Mesenchymal stem cell (in vitro differentiated cells and primary cell): ENCODE measurements around the gene RIPK1.

Experiments used
- DNase-seq: peaks from one replicate; pipeline ENCODE4 v3.0.0-alpha.2; 2013
- H2AFZ ChIP-seq: one replicate; pipeline ENCODE4 v1.6.1; 2013; ENCODE audit warnings: low read depth, mild to moderate bottlenecking, control low read depth, inconsistent platforms, low read length, moderate library complexity
- H2AK5ac ChIP-seq: 2 replicates; pipeline ENCODE4 v1.6.1; 2013; ENCODE audit warnings: low read length, moderate library complexity, mild to moderate bottlenecking, inconsistent platforms; ENCODE audit not compliant: severe bottlenecking
- H2BK120ac ChIP-seq: one replicate; pipeline ENCODE4 v1.6.1; 2013; ENCODE audit warnings: low read depth, mild to moderate bottlenecking, inconsistent platforms, low read length, moderate library complexity
- H2BK12ac ChIP-seq, 2 experiments: one replicate each; pipeline ENCODE4 v1.6.1; 2013; ENCODE audit warnings: inconsistent platforms in 2 of 2, low read length in 2 of 2, mild to moderate bottlenecking in 2 of 2, moderate library complexity in 2 of 2, control low read depth in 1 of 2
- H2BK15ac ChIP-seq: one replicate; pipeline ENCODE4 v1.6.1; 2013; ENCODE audit warnings: mild to moderate bottlenecking, low read depth, inconsistent platforms; ENCODE audit not compliant: poor library complexity, severe bottlenecking
- H2BK5ac ChIP-seq: 2 replicates; pipeline ENCODE4 v1.6.1; 2013; ENCODE audit warnings: low read depth, mild to moderate bottlenecking, low read length, control low read depth, inconsistent platforms; ENCODE audit not compliant: poor library complexity, severe bottlenecking
- H3K14ac ChIP-seq, 2 experiments: one replicate each; pipeline ENCODE4 v1.6.1; 2013; ENCODE audit warnings: inconsistent platforms in 2 of 2, low read length in 2 of 2, control low read depth in 1 of 2, mild to moderate bottlenecking in 1 of 2, moderate library complexity in 1 of 2
- H3K18ac ChIP-seq, 2 experiments: one replicate each; pipeline ENCODE4 v1.6.1; 2013; ENCODE audit warnings: inconsistent platforms in 2 of 2, low read length in 2 of 2, control low read depth in 1 of 2, low read depth in 1 of 2, mild to moderate bottlenecking in 1 of 2
- H3K23ac ChIP-seq, 2 experiments: one replicate each; pipeline ENCODE4 v1.6.1; 2013; ENCODE audit warnings: inconsistent platforms in 2 of 2, low read length in 2 of 2, mild to moderate bottlenecking in 2 of 2, moderate library complexity in 2 of 2, control low read depth in 1 of 2
- H3K27ac ChIP-seq: 2 replicates; pipeline ENCODE4 v1.5.1; 2013; ENCODE audit warnings: mild to moderate bottlenecking, moderate library complexity, low read length, control low read depth, inconsistent platforms; ENCODE audit not compliant: poor library complexity, severe bottlenecking
- H3K27me3 ChIP-seq, 2 experiments: 2 replicates each; pipeline versions ENCODE4 v1.6.1 to v1.7.0; 2013; ENCODE audit warnings: low read length in 2 of 2, mild to moderate bottlenecking in 2 of 2, moderate library complexity in 2 of 2, control low read depth in 1 of 2, inconsistent platforms in 1 of 2; ENCODE audit not compliant: control insufficient read depth in 1 of 2, insufficient read depth in 1 of 2
- H3K36me3 ChIP-seq, 2 experiments: 2 replicates each; pipeline versions ENCODE4 v1.6.1 to v1.7.0; 2013; ENCODE audit warnings: low read length in 2 of 2, control low read depth in 1 of 2, inconsistent platforms in 1 of 2, low read depth in 1 of 2, mild to moderate bottlenecking in 1 of 2; ENCODE audit not compliant: insufficient read depth in 2 of 2, control insufficient read depth in 1 of 2
- H3K4ac ChIP-seq, 2 experiments: one replicate each; pipeline ENCODE4 v1.6.1; 2013; ENCODE audit warnings: inconsistent platforms in 2 of 2, low read length in 2 of 2, mild to moderate bottlenecking in 2 of 2, moderate library complexity in 2 of 2, control low read depth in 1 of 2, low read depth in 1 of 2
- H3K4me1 ChIP-seq: 2 replicates; pipeline ENCODE4 v1.6.1; 2013; ENCODE audit warnings: low read depth, low read length, control low read depth; ENCODE audit not compliant: control insufficient read depth, insufficient read depth
- H3K4me2 ChIP-seq: 2 replicates; pipeline ENCODE4 v1.6.1; 2013; ENCODE audit warnings: low read length, mild to moderate bottlenecking, inconsistent platforms; ENCODE audit not compliant: poor library complexity, severe bottlenecking
- H3K4me3 ChIP-seq, 2 experiments: 2 replicates each; pipeline versions ENCODE4 v1.5.1 to v1.7.0; 2013; ENCODE audit warnings: low read length in 2 of 2, mild to moderate bottlenecking in 2 of 2, control low read depth in 1 of 2, low read depth in 1 of 2; ENCODE audit not compliant: insufficient read depth in 1 of 2
- H3K79me1 ChIP-seq: replicated peaks from 2 replicates; pipeline ENCODE4 v1.6.1; 2013; ENCODE audit warnings: mild to moderate bottlenecking, control low read depth, low read length, inconsistent platforms; ENCODE audit not compliant: poor library complexity, severe bottlenecking
- H3K9ac ChIP-seq: 2 replicates; pipeline ENCODE4 v1.7.0; 2013; ENCODE audit warnings: mild to moderate bottlenecking, low read length, moderate library complexity
- H3K9me3 ChIP-seq: 2 replicates; pipeline ENCODE4 v1.7.0; 2013; ENCODE audit warnings: mild to moderate bottlenecking, low read length; ENCODE audit not compliant: control insufficient read depth
- H4K8ac ChIP-seq: one replicate; pipeline ENCODE4 v1.6.1; 2013; ENCODE audit warnings: inconsistent platforms, mild to moderate bottlenecking, low read length, moderate library complexity
- H4K91ac ChIP-seq: one replicate; pipeline ENCODE4 v1.6.1; 2013; ENCODE audit warnings: mild to moderate bottlenecking, low read length, inconsistent platforms
- WGBS: methylation state at CpG from one replicate; pipeline ENCODE4 v1.1.7; 2013; ENCODE audit warnings: mixed read lengths; 5-methylcytosine and 5-hydroxymethylcytosine counted together

Gene RIPK1

GRCh38 chr6:3041147-3041546 lies 27.1 kb upstream of the RIPK1 start:
- no peak overlapping the region for H3K27ac ChIP-seq
- no peak overlapping the region for H4K8ac ChIP-seq
- no peak overlapping the region for H2BK15ac ChIP-seq
- 100% methylated on average over 2 of the region's 3 CpGs for WGBS
- no peaks in the 10 kb centered on the region for H3K36me3 ChIP-seq
- no peak overlapping the region for H4K91ac ChIP-seq
- H2AFZ ChIP-seq: no peak overlapping the region
- H3K9me3 ChIP-seq: no peaks in the 10 kb centered on the region
- H3K79me1 ChIP-seq: no peaks in the 10 kb centered on the region
- no peaks in the 10 kb centered on the region for H3K27me3 ChIP-seq
- H2BK5ac ChIP-seq: no peak overlapping the region
- H3K4me1 ChIP-seq: no peaks in the 10 kb centered on the region
- no peak overlapping the region for H2BK12ac ChIP-seq
- no peak overlapping the region for H3K4ac ChIP-seq
- no peak overlapping the region for H3K18ac ChIP-seq
- H2BK120ac ChIP-seq: no peak overlapping the region
- H2AK5ac ChIP-seq: no peak overlapping the region
- H3K23ac ChIP-seq: no peak overlapping the region
- H3K4me2 ChIP-seq: no peak overlapping the region
- H3K4me3 ChIP-seq: no peak overlapping the region
- DNase-seq: no peak
- H3K14ac ChIP-seq: no peak overlapping the region
- H3K9ac ChIP-seq: no peak overlapping the region

DNA sequence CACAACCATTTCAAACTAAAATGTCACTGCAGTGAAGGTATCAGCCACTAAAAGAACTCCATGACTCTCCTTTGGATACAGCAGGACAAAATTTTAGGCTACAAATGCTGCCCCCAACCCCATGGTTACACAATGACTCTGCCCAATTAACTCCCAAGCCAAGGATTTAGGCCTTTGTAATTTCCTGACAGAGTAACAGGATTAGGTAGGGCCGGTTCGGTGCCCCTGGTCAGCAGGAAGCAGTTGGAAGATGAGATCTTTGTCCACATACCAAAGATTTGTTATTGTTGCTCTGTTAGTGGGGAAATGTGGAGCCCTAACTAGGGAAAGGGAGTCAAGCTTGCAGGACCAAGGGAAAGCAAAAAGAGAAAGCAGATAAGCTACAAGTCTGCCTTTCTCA lies 26.7 kb upstream of the RIPK1 start:
- no peak overlapping the region for H3K18ac ChIP-seq
- H4K91ac ChIP-seq: no peak overlapping the region
- H4K8ac ChIP-seq: no peak overlapping the region
- no peaks in the 10 kb centered on the region for H3K36me3 ChIP-seq
- no peaks in the 10 kb centered on the region for H3K27me3 ChIP-seq
- H3K14ac ChIP-seq: no peak overlapping the region
- H2BK15ac ChIP-seq: no peak overlapping the region
- H3K79me1 ChIP-seq: no peaks in the 10 kb centered on the region
- no peaks in the 10 kb centered on the region for H3K9me3 ChIP-seq
- no peak overlapping the region for H2BK12ac ChIP-seq
- H3K9ac ChIP-seq: no peak overlapping the region
- H2BK5ac ChIP-seq: no peak overlapping the region
- H3K27ac ChIP-seq: no peak overlapping the region
- 43% methylated on average over 2 of the region's 2 CpGs for WGBS
- no peak overlapping the region for H3K4me2 ChIP-seq
- no peak overlapping the region for H3K4me3 ChIP-seq
- H3K4me1 ChIP-seq: no peaks in the 10 kb centered on the region
- no peak overlapping the region for H3K23ac ChIP-seq
- no peak overlapping the region for H2AK5ac ChIP-seq
- DNase-seq: no peak
- no peak overlapping the region for H2BK120ac ChIP-seq
- H3K4ac ChIP-seq: no peak overlapping the region
- H2AFZ ChIP-seq: no peak overlapping the region

- Histone ChIP-seq H3K4me2 (no peak overlapping the region), H4K91ac (no peak overlapping the region), H3K36me3 (no peaks in the 10 kb centered on the region), H3K23ac (no peak overlapping the region), H3K18ac (no peak overlapping the region), H3K4me1 (no peaks in the 10 kb centered on the region), H2AFZ (no peak overlapping the region), H2AK5ac (no peak overlapping the region), H2BK12ac (no peak overlapping the region), H3K14ac (no peak overlapping the region), H2BK5ac (no peak overlapping the region), H3K79me1 (no peaks in the 10 kb centered on the region), H4K8ac (no peak overlapping the region), H3K9ac (no peak overlapping the region), H3K27ac (no peak overlapping the region), H3K9me3 (no peaks in the 10 kb centered on the region), H3K27me3 (peaks cover 0 to 7% of the 10 kb centered on the region in 2 experiments), H2BK15ac (no peak overlapping the region), H3K4ac (no peak overlapping the region), H3K4me3 (no peak overlapping the region), H2BK120ac (no peak overlapping the region)
- no peak for DNase-seq
- WGBS: 85% methylated on average over 4 of the region's 5 CpGs
These were observed 22.9 kb upstream of the RIPK1 start for GRCh38 chr6:3045369-3045768.

GRCh38 chr6:3045777-3046176 lies 22.5 kb upstream of the RIPK1 start:
- Histone ChIP-seq H3K4me3 (no peak overlapping the region), H2BK120ac (no peak overlapping the region), H3K18ac (no peak overlapping the region), H4K8ac (no peak overlapping the region), H3K9me3 (no peaks in the 10 kb centered on the region), H4K91ac (no peak overlapping the region), H3K79me1 (no peaks in the 10 kb centered on the region), H3K4me2 (no peak overlapping the region), H2AFZ (no peak overlapping the region), H3K9ac (no peak overlapping the region), H2BK15ac (no peak overlapping the region), H3K14ac (no peak overlapping the region), H3K36me3 (no peaks in the 10 kb centered on the region), H3K27me3 (peaks cover 0 to 7% of the 10 kb centered on the region in 2 experiments), H3K4me1 (no peaks in the 10 kb centered on the region), H3K23ac (no peak overlapping the region), H3K4ac (no peak overlapping the region), H2BK12ac (no peak overlapping the region), H2AK5ac (no peak overlapping the region), H2BK5ac (no peak overlapping the region), H3K27ac (no peak overlapping the region)
- DNase-seq: no peak
- no CpG with 5 or more reads among the region's 1 CpG for WGBS
